HCT116 (cell line): ENCODE measurements around the gene PUM1. TPM values are rescaled to one million over a fixed set of nuclear protein-coding genes. Genes with fewer than 3 reads are reported as not detected.

Experiments
- ATAC-seq: fragments of 200-7000 bp; cut with Tn5 transposase; 2 replicates; pipeline ENCODE4 v1.9.1; 2020; ENCODE audit warnings: mild to moderate bottlenecking, moderate library complexity
- BruUV-seq: library from RNA; stranded (reverse); fragments of 400-500 nt; replicated peaks from 2 replicates; lab custom pipeline; 2021; lab: Mats Ljungman, UMichigan
- CTCF ChIA-PET: fragments of 300-600 bp; sonication (Branson Sonifier 250); formaldehyde crosslinking; loops from one replicate; lab custom pipeline; 2021; ENCODE audit warnings: antibody characterized with exemption; lab: Charles Lee
- POLR2A ChIA-PET: fragments of 300-600, 350-600 bp; sonication (Branson Sonifier 250); formaldehyde crosslinking; loops from one replicate; lab custom pipeline; 2021; ENCODE audit warnings: antibody characterized with exemption; lab: Charles Lee
- RAD21 ChIA-PET, 2 experiments: fragments of 300-600 bp; sonication (Branson Sonifier 250); formaldehyde crosslinking; loops; one replicate each; lab custom pipeline; 2023; ENCODE audit warnings: low total read pairs in 2 of 2; ENCODE audit not compliant: uncharacterized antibody in 2 of 2, unreplicated experiment in 2 of 2, low non-redundant PET in 1 of 2; lab: Charles Lee
- DNase-seq: peaks from one replicate; pipeline ENCODE4 v3.0.0-alpha.2; 2010; ENCODE audit warnings: low read depth, low spot score
- H2AFZ ChIP-seq: fragments of 200-600 bp; shearing (Covaris generic), sonication (generic); 2 replicates; pipeline ENCODE4 v1.6.1; 2017; ENCODE audit warnings: low read depth, mixed run types, mixed read lengths, antibody characterized with exemption, low read length; ENCODE audit not compliant: poor library complexity, severe bottlenecking
- H3K27ac ChIP-seq: 2 replicates; pipeline ENCODE4 v1.5.1; 2012; ENCODE audit warnings: low read depth, low read length
- H3K27me3 ChIP-seq: fragments of 200-600 bp; sonication (generic); 2 replicates; pipeline ENCODE4 v1.6.1; 2016; ENCODE audit warnings: mixed run types, low read length, mixed read lengths; ENCODE audit not compliant: insufficient read depth
- H3K36me3 ChIP-seq, 2 experiments: fragments of 200-500 bp in 1 of 2; fragments of 200-600 bp in 1 of 2; sonication (Bioruptor generic) in 1 of 2; sonication (generic) in 1 of 2; 2 replicates each; pipeline versions ENCODE4 v1.5.1 to v1.6.1; 2014 to 2016; ENCODE audit warnings: low read length in 2 of 2, inconsistent platforms in 1 of 2, mixed read lengths in 1 of 2, mixed run types in 1 of 2; ENCODE audit not compliant: insufficient read depth in 2 of 2, control insufficient read depth in 1 of 2
- H3K4me1 ChIP-seq, 2 experiments: fragments of 200-600 bp in 1 of 2; sonication (generic) in 1 of 2; 2 replicates each; pipeline versions ENCODE4 v1.5.1 to v1.6.1; 2012 to 2017; ENCODE audit warnings: low read length in 2 of 2, inconsistent platforms in 1 of 2, mild to moderate bottlenecking in 1 of 2, mixed read lengths in 1 of 2, mixed run types in 1 of 2, moderate library complexity in 1 of 2; ENCODE audit not compliant: insufficient read depth in 2 of 2, control insufficient read depth in 1 of 2
- H3K4me2 ChIP-seq: fragments of 200-600 bp; sonication (generic); 2 replicates; pipeline ENCODE4 v1.6.1; 2017; ENCODE audit warnings: mixed run types, low read length, mixed read lengths
- H3K4me3 ChIP-seq, 2 experiments: fragments of 200-600 bp in 1 of 2; sonication (generic) in 1 of 2; replicated peaks in 1 of 2; 2 replicates each; pipeline ENCODE4 v1.5.1; 2011 to 2016; ENCODE audit warnings: low read length in 2 of 2, control low read depth in 1 of 2, low read depth in 1 of 2, mild to moderate bottlenecking in 1 of 2, mixed read lengths in 1 of 2, mixed run types in 1 of 2
- H3K79me2 ChIP-seq: fragments of 200-600 bp; sonication (generic); 2 replicates; pipeline ENCODE4 v1.6.1; 2017; ENCODE audit warnings: mild to moderate bottlenecking, mixed run types, low read length, moderate library complexity, mixed read lengths; ENCODE audit not compliant: insufficient read depth
- H3K9ac ChIP-seq: fragments of 200-600 bp; sonication (generic); 2 replicates; pipeline ENCODE4 v1.6.1; 2016; ENCODE audit warnings: low read length, mixed read lengths
- H3K9me2 ChIP-seq: fragments of 200-600 bp; sonication (generic), shearing (Covaris generic); 2 replicates; pipeline ENCODE4 v1.6.1; 2017; ENCODE audit warnings: mixed run types, mild to moderate bottlenecking, moderate library complexity; ENCODE audit not compliant: insufficient read depth
- H3K9me3 ChIP-seq, 2 experiments: fragments of 200-500 bp in 1 of 2; fragments of 200-600 bp in 1 of 2; sonication (Bioruptor generic) in 1 of 2; sonication (generic) in 1 of 2; 2 replicates each; pipeline ENCODE4 v1.6.1; 2014 to 2017; ENCODE audit warnings: low read length in 2 of 2, mixed read lengths in 2 of 2, inconsistent platforms in 1 of 2, low read depth in 1 of 2, mild to moderate bottlenecking in 1 of 2, mixed run types in 1 of 2, moderate library complexity in 1 of 2; ENCODE audit not compliant: control insufficient read depth in 1 of 2, insufficient read depth in 1 of 2
- H4K20me1 ChIP-seq: fragments of 200-600 bp; sonication (generic), shearing (Covaris generic); 2 replicates; pipeline ENCODE4 v1.6.1; 2017; ENCODE audit warnings: mixed run types, mild to moderate bottlenecking, moderate library complexity; ENCODE audit not compliant: insufficient read depth
- CBX3 ChIP-seq: IDR thresholded peaks from 2 replicates; pipeline ENCODE4 v1.6.1; 2012; ENCODE audit warnings: low read depth
- CTCF ChIP-seq, 3 experiments: fragments of 200-600 bp in 1 of 3; sonication (generic) in 1 of 3; IDR thresholded peaks in 2 of 3; conservative IDR thresholded peaks in 1 of 3; 2 replicates each; pipeline ENCODE4 v1.5.1; 2012 to 2017; ENCODE audit warnings: low read depth in 2 of 3, low read length in 2 of 3, antibody characterized with exemption in 1 of 3, borderline replicate concordance in 1 of 3, control low read depth in 1 of 3, mild to moderate bottlenecking in 1 of 3, mixed read lengths in 1 of 3, mixed run types in 1 of 3, moderate library complexity in 1 of 3; ENCODE audit not compliant: insufficient read depth in 1 of 3
- ELF1 ChIP-seq: IDR thresholded peaks from 2 replicates; pipeline ENCODE4 v1.6.1; 2012; ENCODE audit warnings: low read depth, borderline replicate concordance
- EZH2 ChIP-seq: fragments of 200-600 bp; sonication (generic); IDR thresholded peaks from 2 replicates; pipeline ENCODE4 v1.6.1; 2017; ENCODE audit warnings: antibody characterized with exemption, mixed run types
- EZH2phosphoT487 ChIP-seq: fragments of 200-600 bp; IDR thresholded peaks from 2 replicates; pipeline ENCODE4 v1.6.1; 2018; ENCODE audit warnings: antibody characterized with exemption, borderline replicate concordance
- JUND ChIP-seq: IDR thresholded peaks from 2 replicates; pipeline ENCODE4 v1.6.1; 2012
- MAX ChIP-seq: IDR thresholded peaks from 2 replicates; pipeline ENCODE4 v1.6.1; 2012
- POLR2A ChIP-seq: IDR thresholded peaks from 2 replicates; pipeline ENCODE4 v1.7.0; 2011; ENCODE audit warnings: borderline replicate concordance; ENCODE audit not compliant: insufficient read depth, insufficient read length; ENCODE audit errors: extremely low read depth
- POLR2AphosphoS5 ChIP-seq: IDR thresholded peaks from 2 replicates; pipeline ENCODE4 v1.6.1; 2011; ENCODE audit warnings: mild to moderate bottlenecking, low read depth, low read length, moderate library complexity
- REST ChIP-seq: IDR thresholded peaks from 2 replicates; pipeline ENCODE4 v1.6.1; 2012; ENCODE audit warnings: low read depth
- SIN3A ChIP-seq: IDR thresholded peaks from 2 replicates; pipeline ENCODE4 v1.6.1; 2012; ENCODE audit warnings: low read depth
- SP1 ChIP-seq: IDR thresholded peaks from 2 replicates; pipeline ENCODE4 v1.6.1; 2012; ENCODE audit warnings: low read depth
- TCF7L2 ChIP-seq: IDR thresholded peaks from 2 replicates; pipeline ENCODE4 v1.7.0; 2011; ENCODE audit warnings: borderline replicate concordance, inconsistent platforms; ENCODE audit not compliant: insufficient read depth, insufficient read length; ENCODE audit errors: extremely low read depth
- YY1 ChIP-seq: IDR thresholded peaks from 2 replicates; pipeline ENCODE4 v1.6.1; 2011; ENCODE audit warnings: low read length, low read depth, moderate library complexity, mild to moderate bottlenecking; ENCODE audit not compliant: insufficient replicate concordance; ENCODE audit errors: extremely low read depth
- ZFX ChIP-seq: fragments of 450-650 bp; IDR thresholded peaks from 2 replicates; pipeline ENCODE4 v1.6.1; 2017
- intact Hi-C: fragments of 100-400 bp; cut with micrococcal nuclease; formaldehyde crosslinking; loops from 2 replicates; pipeline ENCODE4 v1.10.0; 2022
- total RNA-seq: library from RNA; stranded (reverse); gene quantifications from one replicate; pipeline ENCODE4 v1.2.1, GENCODE V29; 2021; ENCODE audit not compliant: unreplicated experiment

Gene PUM1
- total RNA-seq, 1 experiment from 2014 or later = 113 TPM

- BruUV-seq = no TSS peak
- Histone ChIP-seq H3K9ac (no peak overlapping the region), H3K4me3 (no peak overlapping the region), H3K27me3 (no peaks in the 10 kb centered on the region), H3K4me1 (no peaks in the 10 kb centered on the region), H2AFZ (no peak overlapping the region), H3K9me2 (no peaks in the 10 kb centered on the region), H3K79me2 (peaks cover 97% of the 10 kb centered on the region), H3K9me3 (no peaks in the 10 kb centered on the region), H3K27ac (no peak overlapping the region), H3K4me2 (no peak overlapping the region), H3K36me3 (peaks cover 13 to 27% of the 10 kb centered on the region in 2 experiments; a peak in 2 of 4 replicates), H4K20me1 (peaks cover 23% of the 10 kb centered on the region; the same call in 1 of the 2 replicates)
- TF ChIP-seq ZFX (no peak), CBX3 (no peak), EZH2phosphoT487 (no peak), SIN3A (no peak), JUND (no peak), POLR2A (no peak)
- no peak for ATAC-seq
- ChIA-PET CTCF (no interaction called here), POLR2A (no interaction called here), RAD21 (no interaction called here)
- no peak for DNase-seq
- intact Hi-C loops = no loop called here
Measured at GRCh38 chr1:31000301-31000700, 65.2 kb downstream of the PUM1 start.

- ATAC-seq (no peak), DNase-seq (no peak)
- intact Hi-C loops = no loop called here
- no peaks in the 10 kb centered on the region for H3K27me3 ChIP-seq
- H3K9ac ChIP-seq = no peak overlapping the region
- H3K4me2 ChIP-seq = no peak overlapping the region
- H3K36me3 ChIP-seq = peaks cover 7 to 22% of the 10 kb centered on the region in 2 experiments; a peak in 2 of 4 replicates
- no peaks in the 10 kb centered on the region for H3K4me1 ChIP-seq
- CTCF ChIA-PET = no interaction called here
- H3K9me3 ChIP-seq = no peaks in the 10 kb centered on the region
- no peak overlapping the region for H3K27ac ChIP-seq
- no TSS peak for BruUV-seq
- H3K4me3 ChIP-seq = no peak overlapping the region
- POLR2A ChIA-PET = no interaction called here
- peaks cover 97% of the 10 kb centered on the region for H3K79me2 ChIP-seq
- peaks cover 29% of the 10 kb centered on the region; the same call in 1 of the 2 replicates for H4K20me1 ChIP-seq
- RAD21 ChIA-PET = no interaction called here
- no peaks in the 10 kb centered on the region for H3K9me2 ChIP-seq
- H2AFZ ChIP-seq = no peak overlapping the region
- TF ChIP-seq SP1 (no peak), REST (no peak), POLR2A (no peak), SIN3A (no peak), ELF1 (no peak), YY1 (no peak), MAX (no peak), JUND (no peak), TCF7L2 (no peak), CTCF (IDR thresholded peaks at IDR 0.05 in 2 of 3, conservative IDR thresholded peaks at IDR 0.05 in 1 of 3; ENCODE audit: borderline replicate concordance in 1 of 3, insufficient read depth in 1 of 3, low read depth in 2 of 3, low read length in 2 of 3) (no peak), POLR2AphosphoS5 (no peak), EZH2 (no peak)
Measured at GRCh38 chr1:30998887-30999286, 66.6 kb downstream of the PUM1 start.
